H1 (cell line): ENCODE data around the gene PRKACA. TPM values are rescaled to one million over a fixed set of nuclear protein-coding genes. Genes with fewer than 3 reads are reported as not detected.

Source experiments
- CTCF ChIA-PET: fragments of 300-600 bp; sonication (Branson Sonifier 250); formaldehyde crosslinking; loops from one replicate; lab custom pipeline; 2021; ENCODE audit not compliant: partially characterized antibody; lab: Charles Lee
- POLR2A ChIA-PET: fragments of 300-600 bp; sonication (Branson Sonifier 250); formaldehyde crosslinking; loops from one replicate; lab custom pipeline; 2021; ENCODE audit warnings: inconsistent platforms; ENCODE audit not compliant: partially characterized antibody; lab: Charles Lee
- DNase-seq, 2 experiments: peaks; one replicate each; pipeline versions ENCODE4 v3.0.0 to v3.0.0-alpha.2; 2010 to 2022; ENCODE audit warnings: low spot score in 2 of 2, low read depth in 1 of 2, mixed read lengths in 1 of 2
- FAIRE-seq: peaks from 2 replicates; lab custom pipeline; 2011; peaks lifted over from hg19 to GRCh38; lab: Jason Lieb, UNC
- H2AFZ ChIP-seq: 2 replicates; pipeline ENCODE4 v1.8.1; 2012; ENCODE audit warnings: low read length, inconsistent platforms
- H2AK5ac ChIP-seq: 2 replicates; pipeline ENCODE4 v1.6.1; 2013; ENCODE audit warnings: low read depth, low read length
- H2BK120ac ChIP-seq: replicated peaks from 2 replicates; pipeline ENCODE3; 2013; ENCODE audit warnings: low read depth, low read length, inconsistent platforms
- H2BK12ac ChIP-seq: 2 replicates; pipeline ENCODE4 v1.6.1; 2013; ENCODE audit warnings: low read depth, low read length
- H2BK15ac ChIP-seq: 2 replicates; pipeline ENCODE4 v1.6.1; 2013; ENCODE audit warnings: low read length
- H2BK20ac ChIP-seq: 2 replicates; pipeline ENCODE4 v1.6.1; 2013; ENCODE audit warnings: low read length
- H2BK5ac ChIP-seq: 2 replicates; pipeline ENCODE4 v1.6.1; 2013; ENCODE audit warnings: low read depth, low read length
- H3K14ac ChIP-seq: 2 replicates; pipeline ENCODE4 v1.6.1; 2013; ENCODE audit warnings: inconsistent platforms; ENCODE audit not compliant: insufficient read length
- H3K18ac ChIP-seq: 2 replicates; pipeline ENCODE4 v1.6.1; 2013; ENCODE audit warnings: low read length; ENCODE audit errors: extremely low read depth
- H3K23ac ChIP-seq: 2 replicates; pipeline ENCODE4 v1.6.1; 2013; ENCODE audit warnings: inconsistent platforms; ENCODE audit not compliant: insufficient read length
- H3K23me2 ChIP-seq: 2 replicates; pipeline ENCODE4 v1.6.1; 2013; ENCODE audit warnings: low read depth, low read length
- H3K27ac ChIP-seq: 2 replicates; pipeline ENCODE4 v1.6.1; 2011; ENCODE audit warnings: low read depth, low read length, inconsistent platforms
- H3K27me3 ChIP-seq, 4 experiments: replicated peaks in 1 of 4; 1 replicate in 1 of 4; 2 replicates in 3 of 4; pipeline versions ENCODE4 v1.6.1 to v1.8.1; 2011 to 2013; ENCODE audit warnings: low read length in 3 of 4, mild to moderate bottlenecking in 3 of 4, inconsistent platforms in 2 of 4, mixed read lengths in 2 of 4, moderate library complexity in 1 of 4; ENCODE audit not compliant: control insufficient read depth in 3 of 4, insufficient read depth in 3 of 4; ENCODE audit errors: extremely low read depth in 1 of 4
- H3K36me3 ChIP-seq, 4 experiments: 2 replicates each; pipeline versions ENCODE4 v1.6.1 to v1.8.1; 2011 to 2013; ENCODE audit warnings: mild to moderate bottlenecking in 4 of 4, low read length in 3 of 4, moderate library complexity in 2 of 4, control low read depth in 1 of 4, inconsistent platforms in 1 of 4; ENCODE audit not compliant: insufficient read depth in 4 of 4, control insufficient read depth in 2 of 4
- H3K4ac ChIP-seq: replicated peaks from 2 replicates; pipeline ENCODE3; 2013; ENCODE audit warnings: low read length, low read depth, mixed read lengths, inconsistent platforms; ENCODE audit not compliant: insufficient read length
- H3K4me1 ChIP-seq, 4 experiments: replicated peaks in 1 of 4; 1 replicate in 1 of 4; 2 replicates in 3 of 4; pipeline versions ENCODE4 v1.6.1 to v1.8.1; 2011 to 2013; ENCODE audit warnings: low read length in 3 of 4, inconsistent platforms in 2 of 4, mixed read lengths in 1 of 4; ENCODE audit not compliant: insufficient read depth in 4 of 4, control insufficient read depth in 3 of 4
- H3K4me2 ChIP-seq, 2 experiments: 2 replicates each; pipeline versions ENCODE4 v1.6.1 to v1.8.1; 2011 to 2013; ENCODE audit warnings: low read depth in 2 of 2, low read length in 2 of 2, control low read depth in 1 of 2, inconsistent platforms in 1 of 2, mild to moderate bottlenecking in 1 of 2; ENCODE audit not compliant: insufficient read depth in 1 of 2
- H3K4me3 ChIP-seq, 4 experiments: fragments of 200-600, 300-600 bp in 1 of 4; sonication (generic), shearing (Covaris generic), sonication (Bioruptor Twin) in 1 of 4; 2 replicates each; pipeline versions ENCODE4 v1.5.1 to v1.8.1; 2011 to 2016; ENCODE audit warnings: low read length in 4 of 4, low read depth in 3 of 4, control low read depth in 2 of 4, inconsistent platforms in 2 of 4, mild to moderate bottlenecking in 2 of 4, mixed read lengths in 1 of 4, moderate library complexity in 1 of 4; ENCODE audit not compliant: insufficient read depth in 2 of 4; ENCODE audit errors: extremely low read depth in 1 of 4
- H3K56ac ChIP-seq: replicated peaks from 2 replicates; pipeline ENCODE3; 2013; ENCODE audit warnings: low read depth, mild to moderate bottlenecking, mixed read lengths, low read length, inconsistent platforms; ENCODE audit not compliant: insufficient read length
- H3K79me1 ChIP-seq: 2 replicates; pipeline ENCODE4 v1.6.1; 2013; ENCODE audit warnings: low read depth, low read length, control low read depth
- H3K79me2 ChIP-seq, 2 experiments: 2 replicates each; pipeline versions ENCODE4 v1.6.1 to v1.8.1; 2012 to 2013; ENCODE audit warnings: low read length in 2 of 2, mild to moderate bottlenecking in 2 of 2, inconsistent platforms in 1 of 2; ENCODE audit not compliant: insufficient read depth in 2 of 2, control insufficient read depth in 1 of 2
- H3K9ac ChIP-seq, 4 experiments: replicated peaks in 1 of 4; 1 replicate in 1 of 4; 2 replicates in 3 of 4; pipeline versions ENCODE4 v1.6.1 to v1.8.1; 2011 to 2013; ENCODE audit warnings: low read depth in 3 of 4, low read length in 3 of 4, control low read depth in 2 of 4, mild to moderate bottlenecking in 2 of 4, moderate library complexity in 2 of 4, inconsistent platforms in 1 of 4; ENCODE audit errors: extremely low read depth in 1 of 4
- H3K9me3 ChIP-seq, 2 experiments: 2 replicates each; pipeline versions ENCODE4 v1.6.1 to v1.8.1; 2012 to 2013; ENCODE audit warnings: mild to moderate bottlenecking in 2 of 2, moderate library complexity in 2 of 2, control low read depth in 1 of 2, inconsistent platforms in 1 of 2, low read depth in 1 of 2, low read length in 1 of 2, mixed read lengths in 1 of 2; ENCODE audit not compliant: insufficient read depth in 2 of 2
- H4K20me1 ChIP-seq, 2 experiments: replicated peaks in 1 of 2; 2 replicates each; pipeline versions ENCODE3 to v1.8.1; 2011 to 2013; ENCODE audit warnings: inconsistent platforms in 2 of 2, low read length in 2 of 2, mild to moderate bottlenecking in 1 of 2; ENCODE audit not compliant: insufficient read depth in 2 of 2, control insufficient read depth in 1 of 2
- H4K5ac ChIP-seq: 2 replicates; pipeline ENCODE4 v1.6.1; 2013; ENCODE audit warnings: low read length, low read depth, mixed read lengths, inconsistent platforms; ENCODE audit not compliant: insufficient read length
- H4K8ac ChIP-seq: 2 replicates; pipeline ENCODE4 v1.8.0; 2013; ENCODE audit warnings: mild to moderate bottlenecking, moderate library complexity, low read length, inconsistent platforms; ENCODE audit not compliant: insufficient read depth; ENCODE audit errors: extremely low read depth
- H4K91ac ChIP-seq: replicated peaks from 2 replicates; pipeline ENCODE3; 2013; ENCODE audit warnings: low read length, mixed read lengths, inconsistent platforms; ENCODE audit not compliant: insufficient read length
- CBX8 ChIP-seq: fragments of 300-800, 300-1000 bp; sonication (generic); IDR thresholded peaks from 2 replicates; pipeline ENCODE4 v1.7.1; 2016; ENCODE audit warnings: low read depth, low read length, borderline replicate concordance
- CHD1 ChIP-seq: IDR thresholded peaks from 2 replicates; pipeline ENCODE4 v1.6.1; 2012; ENCODE audit warnings: low read depth, low read length, improper control_type of control experiment
- CTBP2 ChIP-seq: IDR thresholded peaks from 2 replicates; pipeline ENCODE4 v1.7.0; 2011; ENCODE audit warnings: borderline replicate concordance, mild to moderate bottlenecking, moderate library complexity, mixed read lengths, low read length; ENCODE audit not compliant: insufficient read depth, insufficient read length
- FOSL1 ChIP-seq: IDR thresholded peaks from 2 replicates; pipeline ENCODE4 v1.6.1; 2011; ENCODE audit warnings: mild to moderate bottlenecking, low read depth, low read length, moderate library complexity; ENCODE audit not compliant: insufficient read depth
- GABPA ChIP-seq: IDR thresholded peaks from 2 replicates; pipeline ENCODE4 v1.6.1; 2011; ENCODE audit warnings: mild to moderate bottlenecking, low read length, moderate library complexity, borderline replicate concordance; ENCODE audit not compliant: insufficient read depth
- TAF1 ChIP-seq: IDR thresholded peaks from 2 replicates; pipeline ENCODE4 v1.6.1; 2011; ENCODE audit warnings: mild to moderate bottlenecking, low read depth, low read length
- TBP ChIP-seq: IDR thresholded peaks from 2 replicates; pipeline ENCODE4 v1.6.1; 2011; ENCODE audit warnings: low read depth, low read length, improper control_type of control experiment
- WGBS, 2 experiments: shearing (Covaris generic) in 1 of 2; methylation state at CpG; one replicate each; pipeline versions ENCODE4 v1.1.6 to v1.1.7; 2013 to 2015; ENCODE audit warnings: low lambda C conversion rate in 2 of 2, mixed read lengths in 2 of 2, inconsistent platforms in 1 of 2, low coverage in 1 of 2, missing lambda C conversion rate in 1 of 2; ENCODE audit not compliant: insufficient replicate concordance in 2 of 2, insufficient coverage in 1 of 2, insufficient read length in 1 of 2; ENCODE audit errors: extremely low coverage in 1 of 2, missing lambda C conversion rate in 1 of 2; 5-methylcytosine and 5-hydroxymethylcytosine counted together
- polyA plus RNA-seq, 7 experiments: library from polyadenylated mRNA; depleted of rRNA in 3 of 7; stranded (reverse) in 5 of 7; unstranded in 2 of 7; fragments of >200 nt in 5 of 7; fragments of 200-250 nt in 2 of 7; gene quantifications; 1 replicate in 5 of 7; 2 replicates in 1 of 7; 4 replicates in 1 of 7; pipeline versions ENCODE4 v1.2.1 to v1.2.3, GENCODE V29; 2011 to 2013; ENCODE audit warnings: missing spikeins in 2 of 7, mixed read lengths in 2 of 7
- total RNA-seq: library from RNA; stranded (reverse); fragmentation: NEBNext Ultra II Directional; extraction: Animal tissue kit (Norgen Biotek cat#: 25700); gene quantifications from 2 replicates; pipeline ENCODE4 v1.2.1, GENCODE V29; 2021

PRKACA gene
- total and polyA plus RNA-seq, 2 of the 8 experiments (the other 6 are each of a cell fraction or from before 2014, with no cell fraction given): 14.2 to 48.2 TPM

GRCh38 chr19:14135355-14135754 lies 17.8 kb upstream of the PRKACA start:
- H4K8ac ChIP-seq: no peak overlapping the region
- H3K4me1 ChIP-seq: peaks cover 2 to 11% (median 5%) of the 10 kb centered on the region in 4 experiments
- no peak overlapping the region for H3K4ac ChIP-seq
- no peak overlapping the region for H2BK12ac ChIP-seq
- peaks cover 2% of the 10 kb centered on the region; the same call in 1 of the 2 replicates for H3K79me1 ChIP-seq
- H3K23ac ChIP-seq: no peak overlapping the region
- H3K9me3 ChIP-seq: no peaks in the 10 kb centered on the region
- no peaks in the 10 kb centered on the region; a peak in 1 of 8 replicates for H3K36me3 ChIP-seq
- ChIA-PET CTCF (interaction anchor here (0.5 to 7.9 kb wide), 9 partner anchors 12 to 812 kb away, joined by 3 to 40 read pairs (median 4); a partner anchor contains a TSS), POLR2A (interaction anchor here (0.9 to 5.8 kb wide), 11 partner anchors 8 to 405 kb away, joined by 3 to 109 read pairs (median 4); partner anchors contain the start of gene PRKACA)
- H4K20me1 ChIP-seq: peaks cover 0 to 11% of the 10 kb centered on the region in 2 experiments
- peaks cover 4% of the 10 kb centered on the region; the same call in 1 of the 2 replicates for H3K23me2 ChIP-seq
- H2BK15ac ChIP-seq: no peak overlapping the region
- no peak overlapping the region for H3K27ac ChIP-seq
- FAIRE-seq: no peak
- H3K14ac ChIP-seq: no peak overlapping the region
- 76% methylated on average over 5 of the region's 6 CpGs; no CpG with 5 or more reads in 1 of the 2 experiments for WGBS, 2 experiments
- peaks cover 0 to 8% of the 10 kb centered on the region in 2 experiments; a peak in 2 of 4 replicates for H3K79me2 ChIP-seq
- no peak overlapping the region for H4K5ac ChIP-seq
- H4K91ac ChIP-seq: no peak overlapping the region
- H3K56ac ChIP-seq: no peak overlapping the region
- no peak for DNase-seq
- TF ChIP-seq CTBP2: no peak
- TF ChIP-seq FOSL1: no peak
- no peak for TF ChIP-seq TBP
- no peak for TF ChIP-seq CBX8
- no peak for TF ChIP-seq CHD1
- TF ChIP-seq TAF1: no peak
- TF ChIP-seq GABPA: no peak
- H2BK5ac ChIP-seq: no peak overlapping the region
- no peak overlapping the region for H2AFZ ChIP-seq
- H3K9ac ChIP-seq: no peak overlapping the region; a peak in 2 of 7 replicates
- H2BK20ac ChIP-seq: no peak overlapping the region
- no peaks in the 10 kb centered on the region for H3K27me3 ChIP-seq
- H3K4me2 ChIP-seq: peak overlapping the region; percentile 54 to 82
- H3K18ac ChIP-seq: no peak overlapping the region
- H3K4me3 ChIP-seq: peak overlapping the region; percentile 75 to 86 (median 80); a peak in 7 of 8 replicates
- no peak overlapping the region for H2AK5ac ChIP-seq
- H2BK120ac ChIP-seq: no peak overlapping the region
